Measurements from ENCODE around the gene TCP11L2.

- TF ChIP-seq POLR2A (IDR thresholded peaks at IDR 0.05): no peak
- TF ChIP-seq, protein P1, sequence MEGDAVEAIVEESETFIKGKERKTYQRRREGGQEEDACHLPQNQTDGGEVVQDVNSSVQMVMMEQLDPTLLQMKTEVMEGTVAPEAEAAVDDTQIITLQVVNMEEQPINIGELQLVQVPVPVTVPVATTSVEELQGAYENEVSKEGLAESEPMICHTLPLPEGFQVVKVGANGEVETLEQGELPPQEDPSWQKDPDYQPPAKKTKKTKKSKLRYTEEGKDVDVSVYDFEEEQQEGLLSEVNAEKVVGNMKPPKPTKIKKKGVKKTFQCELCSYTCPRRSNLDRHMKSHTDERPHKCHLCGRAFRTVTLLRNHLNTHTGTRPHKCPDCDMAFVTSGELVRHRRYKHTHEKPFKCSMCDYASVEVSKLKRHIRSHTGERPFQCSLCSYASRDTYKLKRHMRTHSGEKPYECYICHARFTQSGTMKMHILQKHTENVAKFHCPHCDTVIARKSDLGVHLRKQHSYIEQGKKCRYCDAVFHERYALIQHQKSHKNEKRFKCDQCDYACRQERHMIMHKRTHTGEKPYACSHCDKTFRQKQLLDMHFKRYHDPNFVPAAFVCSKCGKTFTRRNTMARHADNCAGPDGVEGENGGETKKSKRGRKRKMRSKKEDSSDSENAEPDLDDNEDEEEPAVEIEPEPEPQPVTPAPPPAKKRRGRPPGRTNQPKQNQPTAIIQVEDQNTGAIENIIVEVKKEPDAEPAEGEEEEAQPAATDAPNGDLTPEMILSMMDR (IDR thresholded peaks at IDR 0.05): no peak
Observed at GRCh38 chr12:106362971-106363370, 60.4 kb downstream of the TCP11L2 start.

Measured in uterus (tissue), 2 donors.